Measurements from ENCODE around the gene NFRKB. TPM values are rescaled to one million over a fixed set of nuclear protein-coding genes. Genes with fewer than 3 reads are reported as not detected.
"Not testable (repeated sequence)": the region's sequence is repeated elsewhere in the genome, so short reads cannot be mapped to it uniquely, and the experiment has no call there.

The NFRKB gene
- total RNA-seq, 1 donor from 2014 or later, result 49.0 TPM

DNA sequence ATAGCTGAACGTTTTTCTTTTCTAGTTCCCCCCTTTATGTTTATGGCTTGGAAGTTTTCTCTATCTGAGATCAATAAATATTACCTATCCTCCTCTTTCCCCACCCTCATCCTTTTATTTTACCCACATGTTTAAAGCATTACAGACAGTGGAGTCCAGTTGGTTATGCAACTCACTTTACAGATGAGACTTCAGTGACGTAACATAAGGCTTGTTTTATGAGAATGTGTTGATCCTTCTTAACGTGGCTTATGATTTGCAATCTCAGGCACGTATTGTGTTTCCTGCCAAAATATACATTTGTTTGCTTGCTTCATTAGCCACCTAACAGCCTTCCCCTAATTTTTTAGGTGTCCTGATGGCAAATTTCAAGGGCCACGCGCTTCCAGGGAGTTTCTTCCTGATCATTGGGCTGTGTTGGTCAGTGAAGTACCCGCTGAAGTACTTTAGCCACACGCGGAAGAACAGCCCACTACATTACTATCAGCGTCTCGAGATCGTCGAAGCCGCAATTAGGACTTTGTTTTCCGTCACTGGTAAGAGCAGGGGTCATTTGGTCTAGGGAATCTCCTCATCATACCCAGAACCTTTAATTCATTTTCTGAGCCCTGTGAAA, 43.1 kb downstream of the NFRKB start:
- Mint-ChIP-seq H3K4me1 (ENCODE audit: unreplicated experiment) (peaks cover 27% of the 10 kb centered on the region), H3K36me3 (no peaks in the 10 kb centered on the region), H3K27me3 (no peaks in the 10 kb centered on the region), H3K4me3 (no peak overlapping the region), H3K9me3 (peaks cover 12% of the 10 kb centered on the region), H3K27ac (no peak overlapping the region)
- TF ChIP-seq, protein P1, sequence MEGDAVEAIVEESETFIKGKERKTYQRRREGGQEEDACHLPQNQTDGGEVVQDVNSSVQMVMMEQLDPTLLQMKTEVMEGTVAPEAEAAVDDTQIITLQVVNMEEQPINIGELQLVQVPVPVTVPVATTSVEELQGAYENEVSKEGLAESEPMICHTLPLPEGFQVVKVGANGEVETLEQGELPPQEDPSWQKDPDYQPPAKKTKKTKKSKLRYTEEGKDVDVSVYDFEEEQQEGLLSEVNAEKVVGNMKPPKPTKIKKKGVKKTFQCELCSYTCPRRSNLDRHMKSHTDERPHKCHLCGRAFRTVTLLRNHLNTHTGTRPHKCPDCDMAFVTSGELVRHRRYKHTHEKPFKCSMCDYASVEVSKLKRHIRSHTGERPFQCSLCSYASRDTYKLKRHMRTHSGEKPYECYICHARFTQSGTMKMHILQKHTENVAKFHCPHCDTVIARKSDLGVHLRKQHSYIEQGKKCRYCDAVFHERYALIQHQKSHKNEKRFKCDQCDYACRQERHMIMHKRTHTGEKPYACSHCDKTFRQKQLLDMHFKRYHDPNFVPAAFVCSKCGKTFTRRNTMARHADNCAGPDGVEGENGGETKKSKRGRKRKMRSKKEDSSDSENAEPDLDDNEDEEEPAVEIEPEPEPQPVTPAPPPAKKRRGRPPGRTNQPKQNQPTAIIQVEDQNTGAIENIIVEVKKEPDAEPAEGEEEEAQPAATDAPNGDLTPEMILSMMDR (conservative IDR thresholded peaks at IDR 0.05), result no peak
- DNase-seq (ENCODE audit: extremely low spot score, unreplicated experiment), result no peak

DNA sequence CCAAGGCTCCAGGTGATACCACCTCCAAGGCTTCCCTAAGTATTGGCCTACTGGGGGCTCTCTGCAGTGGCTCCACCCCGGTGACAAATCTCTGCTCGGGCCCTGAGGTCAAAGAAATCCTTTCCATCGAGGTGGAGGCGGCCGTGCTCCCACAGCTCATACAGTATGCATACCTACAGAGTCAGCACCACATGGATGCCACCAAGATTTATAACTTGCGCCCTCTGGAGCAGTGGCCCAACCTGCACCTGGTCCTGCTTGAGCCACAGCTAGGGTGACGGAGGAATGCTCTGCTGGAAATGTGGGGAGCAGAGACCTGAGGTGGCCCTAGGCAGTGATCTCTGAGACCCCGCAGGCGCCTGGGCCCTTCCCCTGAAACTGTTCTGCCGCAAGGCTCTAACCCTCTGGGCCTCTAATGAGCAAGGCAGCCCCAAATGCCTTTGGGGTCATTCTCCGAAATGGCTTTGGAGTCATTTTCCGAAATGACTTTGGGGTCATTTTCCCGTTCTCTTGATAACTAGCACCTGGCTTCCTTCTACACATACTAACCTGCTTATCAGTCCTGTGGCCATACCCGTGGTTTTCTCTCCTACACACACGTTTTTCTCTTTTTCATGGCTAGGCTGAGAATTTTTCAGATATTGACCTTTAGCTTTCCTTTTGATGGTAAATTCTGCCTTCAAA, 45.8 kb downstream of the NFRKB start:
- H3K27me3 Mint-ChIP-seq, result no peaks in the 10 kb centered on the region
- no peaks in the 10 kb centered on the region for H3K36me3 Mint-ChIP-seq
- peaks cover 35% of the 10 kb centered on the region for H3K4me1 Mint-ChIP-seq (ENCODE audit: unreplicated experiment)
- no peak overlapping the region for H3K4me3 Mint-ChIP-seq
- TF ChIP-seq, protein P1 (conservative IDR thresholded peaks at IDR 0.05), result no peak
- peak overlapping the region; percentile 58 for H3K27ac Mint-ChIP-seq
- H3K9me3 Mint-ChIP-seq, result peaks cover 12% of the 10 kb centered on the region
- no peak for DNase-seq (ENCODE audit: extremely low spot score, unreplicated experiment)

DNA sequence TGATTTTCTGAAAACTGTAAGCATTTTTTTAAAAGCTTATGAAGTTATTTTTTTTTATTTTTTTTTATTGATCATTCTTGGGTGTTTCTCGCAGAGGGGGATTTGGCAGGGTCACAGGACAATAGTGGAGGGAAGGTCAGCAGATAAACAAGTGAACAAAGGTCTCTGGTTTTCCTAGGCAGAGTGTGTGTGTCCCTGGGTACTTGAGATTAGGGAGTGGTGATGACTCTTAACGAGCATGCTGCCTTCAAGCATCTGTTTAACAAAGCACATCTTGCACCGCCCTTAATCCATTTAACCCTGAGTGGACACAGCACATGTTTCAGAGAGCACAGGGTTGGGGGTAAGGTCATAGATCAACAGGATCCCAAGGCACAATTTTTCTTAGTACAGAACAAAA, 48.0 kb downstream of the NFRKB start:
- peak overlapping the region; percentile 99 for H3K27ac Mint-ChIP-seq
- not testable (repeated sequence) for DNase-seq (ENCODE audit: extremely low spot score, unreplicated experiment); H3K27me3 Mint-ChIP-seq; H3K4me3 Mint-ChIP-seq; H3K36me3 Mint-ChIP-seq
- peaks cover 12% of the 10 kb centered on the region for H3K9me3 Mint-ChIP-seq
- H3K4me1 Mint-ChIP-seq (ENCODE audit: unreplicated experiment), result peaks cover 23% of the 10 kb centered on the region

DNA sequence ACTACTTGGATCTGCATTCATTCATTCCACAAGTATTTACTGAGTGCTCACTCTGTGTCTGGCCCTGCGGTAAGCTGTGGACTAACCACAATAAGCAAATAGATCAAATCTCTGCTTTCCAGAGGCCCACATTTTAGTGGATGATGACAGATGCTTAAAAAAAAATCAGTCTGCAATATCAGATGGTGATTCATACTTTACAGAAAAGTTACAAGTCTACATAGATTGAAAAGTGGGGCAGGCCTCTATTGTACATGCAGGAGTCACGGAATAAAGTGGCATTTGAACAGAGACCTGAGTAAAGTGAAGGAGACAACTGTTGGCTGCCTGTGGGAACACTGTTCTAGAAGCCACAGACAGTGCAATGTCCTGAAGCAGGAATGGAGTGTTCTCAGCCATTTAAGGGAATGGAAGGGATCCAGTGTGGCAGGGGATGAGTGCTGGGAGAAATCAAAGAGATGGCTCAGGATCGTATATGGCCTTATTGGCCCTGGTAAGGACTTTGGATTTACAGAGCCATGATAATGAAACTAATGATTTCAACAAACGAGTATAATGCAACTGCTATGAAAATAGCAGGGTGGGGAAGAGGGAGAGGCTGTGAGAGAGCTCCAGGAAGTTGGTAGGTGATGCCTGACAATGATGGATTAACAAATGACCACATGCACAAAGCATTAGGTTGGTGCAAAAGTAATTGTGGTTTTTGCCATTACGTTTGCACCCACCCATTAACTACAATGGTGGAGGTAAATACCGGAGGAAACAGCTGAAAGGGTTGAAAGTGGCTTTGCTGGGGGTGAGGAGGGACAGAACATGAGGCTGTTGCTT, 48.7 kb downstream of the NFRKB start:
- no peak for DNase-seq (ENCODE audit: extremely low spot score, unreplicated experiment)

More for the DNA sequence above, 48.7 kb downstream of the NFRKB start:
- Mint-ChIP-seq H3K4me3 (peak overlapping the region; percentile 78), H3K4me1 (ENCODE audit: unreplicated experiment) (peaks cover 19% of the 10 kb centered on the region), H3K9me3 (peaks cover 6% of the 10 kb centered on the region), H3K36me3 (no peaks in the 10 kb centered on the region), H3K27me3 (no peaks in the 10 kb centered on the region), H3K27ac (peak overlapping the region; percentile 99)
- TF ChIP-seq, protein P1 (conservative IDR thresholded peaks at IDR 0.05), result no peak

Other genes with a start within 250 kb of the NFRKB start
- gene TMEM45B, start 79.7 kb downstream of the NFRKB start, total RNA-seq (ENCODE audit: low replicate concordance), result 28.2 and 34.0 TPM in 2 replicates
- 13.2 and 13.4 TPM in 2 replicates for gene PRDM10, start 107.3 kb upstream of the NFRKB start, total RNA-seq (ENCODE audit: low replicate concordance)
- 207 and 254 TPM in 2 replicates for gene APLP2, start 174.3 kb upstream of the NFRKB start, total RNA-seq (ENCODE audit: low replicate concordance)